ENCODE results near the gene FHOD3.
"Not testable (repeated sequence)": the region's sequence is repeated elsewhere in the genome, so short reads cannot be mapped to it uniquely, and the experiment has no call there.

Gene FHOD3

GRCh38 chr18:36728345-36728744 is 430.8 kb downstream of the FHOD3 start:
- DNase-seq: no peak

DNA sequence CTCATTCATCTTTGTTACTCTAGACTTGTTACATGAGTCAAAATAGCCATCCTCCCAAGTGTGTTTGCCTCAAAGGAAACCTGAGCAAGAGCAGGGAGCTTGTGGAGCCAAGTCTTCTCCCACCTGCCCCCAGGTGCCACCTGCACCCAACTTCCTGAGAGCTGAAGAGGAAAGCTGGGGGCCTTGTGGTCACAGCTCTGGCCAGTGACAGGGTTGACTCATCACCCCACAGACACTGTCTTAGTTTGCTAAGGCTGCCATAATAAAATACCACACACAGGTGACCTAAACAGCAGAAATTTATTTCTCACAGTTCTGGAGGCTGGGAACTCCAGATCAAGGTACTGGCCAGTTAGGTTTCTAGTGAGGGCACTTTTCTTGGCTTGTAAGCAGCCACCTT is 431.7 kb downstream of the FHOD3 start:
- DNase-seq: no peak

GRCh38 chr18:36732264-36732663 is 434.8 kb downstream of the FHOD3 start:
- no peak for DNase-seq

- no peak for DNase-seq
Measured at GRCh38 chr18:36733150-36733549, 435.6 kb downstream of the FHOD3 start.

DNA sequence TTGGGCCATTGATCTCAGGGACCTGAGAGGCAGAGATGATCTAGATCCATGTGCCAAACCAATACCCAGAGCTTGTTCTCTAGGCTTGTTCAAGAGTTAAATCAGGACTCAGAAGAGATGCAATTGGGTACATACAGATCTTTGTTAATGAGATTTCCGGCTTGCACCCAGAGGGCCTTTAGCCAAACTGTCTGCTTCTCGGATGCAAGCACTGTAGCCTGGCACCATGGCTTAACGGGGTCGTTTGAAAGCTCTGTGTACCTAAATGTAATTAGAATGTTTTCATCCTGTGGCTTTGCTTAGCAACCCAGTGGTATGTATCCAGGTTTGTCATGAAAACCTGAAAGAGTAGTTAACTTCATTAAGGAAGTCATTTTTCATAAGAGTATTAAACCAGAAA is 437.1 kb downstream of the FHOD3 start:
- DNase-seq: no peak

- no peak for DNase-seq
Measured at GRCh38 chr18:36735130-36735529, 437.6 kb downstream of the FHOD3 start.

DNA sequence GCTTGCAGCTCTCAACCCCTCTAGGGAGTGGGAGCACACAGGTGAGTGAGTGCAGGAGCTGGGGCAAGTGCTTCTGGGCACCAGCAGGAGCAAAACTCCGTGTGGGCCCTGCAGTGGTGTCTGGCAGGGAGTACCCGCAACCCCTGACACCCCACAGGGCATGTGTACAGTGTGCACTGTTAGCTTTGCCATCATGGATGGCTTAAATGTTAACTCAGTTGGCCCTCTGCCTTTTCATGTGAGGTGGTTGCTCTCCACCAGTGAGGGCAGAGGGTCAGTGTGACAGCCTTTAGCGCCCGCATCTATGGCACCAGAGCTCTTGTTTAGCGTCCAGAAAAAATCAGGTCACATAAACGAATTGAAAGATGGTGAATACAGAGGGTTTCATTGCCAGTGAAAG is 438.6 kb downstream of the FHOD3 start:
- no peak for DNase-seq

- DNase-seq: no peak
Measured at GRCh38 chr18:36737316-36737715, 439.8 kb downstream of the FHOD3 start.

- DNase-seq: no peak
Measured at GRCh38 chr18:36744261-36744876, 446.9 kb downstream of the FHOD3 start.

- DNase-seq: no peak
Measured at GRCh38 chr18:36745219-36745975, 447.9 kb downstream of the FHOD3 start.

DNA sequence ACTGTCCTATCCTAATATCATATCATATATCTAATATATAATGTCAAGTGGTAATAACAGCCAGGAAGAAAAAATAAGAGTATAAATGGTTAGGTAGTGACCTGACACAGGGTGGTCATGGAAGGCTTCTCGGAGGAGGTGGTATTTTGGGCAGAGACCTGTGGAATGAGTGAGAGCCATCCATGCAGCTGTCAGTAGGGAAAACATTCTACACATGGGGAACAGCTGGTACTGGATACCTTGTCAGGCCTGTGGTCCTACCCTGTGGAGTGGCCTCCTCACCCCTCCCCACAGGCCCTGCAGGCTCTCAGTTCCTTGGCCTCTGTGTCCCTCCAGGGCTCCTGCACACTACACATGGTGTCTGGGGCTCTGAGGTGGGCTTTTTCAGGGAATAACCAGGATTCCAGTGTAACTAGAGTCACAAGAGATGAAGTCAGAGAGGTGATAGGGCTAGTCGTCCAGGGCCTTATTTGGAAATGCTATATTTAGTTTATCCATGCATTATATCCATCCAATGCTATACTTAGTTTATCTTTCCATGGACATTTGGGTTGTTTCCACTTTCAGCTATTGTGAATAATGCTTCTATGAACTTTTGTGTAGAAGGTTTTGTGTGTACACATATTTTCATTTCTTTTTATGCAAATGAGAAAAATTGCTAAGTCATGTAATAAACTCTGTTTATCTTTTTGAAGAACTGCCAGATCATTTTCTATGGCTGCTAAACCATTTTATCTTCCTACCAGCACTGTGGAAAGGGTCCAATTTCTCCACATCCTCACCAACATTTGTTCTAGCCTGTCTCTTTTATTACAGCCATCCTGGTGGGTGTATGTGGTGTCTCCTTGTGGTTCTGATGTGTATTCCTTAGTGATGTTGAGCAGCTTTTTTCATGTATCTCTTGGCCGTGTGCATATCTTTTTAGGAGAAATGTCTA is 455.7 kb downstream of the FHOD3 start:
- DNase-seq: no peak

DNA sequence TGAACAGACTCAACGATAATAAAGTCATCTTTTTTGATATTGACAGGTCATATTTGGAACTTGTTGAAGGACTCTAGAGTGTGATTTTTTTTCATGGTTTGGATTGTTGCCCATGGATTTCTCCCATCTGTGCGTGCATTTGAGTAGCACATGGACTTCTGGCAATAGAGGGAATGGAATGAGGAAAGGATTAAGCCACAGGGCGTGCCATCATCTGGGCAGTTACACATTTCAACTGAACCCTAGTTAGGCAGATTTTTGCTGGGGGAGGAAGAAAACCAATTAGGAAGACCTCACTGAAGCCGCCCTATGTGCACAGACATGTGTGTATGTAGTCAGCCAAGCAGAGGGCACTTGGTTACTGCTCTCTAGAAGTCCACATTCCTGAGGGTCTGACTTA is 458.7 kb downstream of the FHOD3 start:
- DNase-seq: no peak

DNA sequence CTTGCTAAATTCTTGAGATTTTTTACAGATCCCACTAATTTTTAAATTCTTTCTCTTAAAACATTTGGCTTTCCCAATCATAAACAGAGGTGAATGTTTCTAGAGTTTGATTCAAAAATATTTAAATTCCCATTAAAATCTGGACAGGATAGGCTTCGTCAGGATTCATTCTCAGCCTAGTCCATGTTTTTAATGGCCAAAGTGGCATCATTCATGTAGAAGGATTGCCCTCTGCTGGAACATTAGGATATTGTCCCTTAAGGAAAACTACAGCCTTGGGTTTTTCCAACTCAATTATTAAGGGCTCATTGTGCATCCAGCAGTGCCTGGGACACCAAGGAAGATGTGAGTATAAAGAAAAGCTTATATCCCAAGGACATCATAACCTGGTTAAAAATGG is 459.6 kb downstream of the FHOD3 start:
- peak in 1 of 2 donors; percentile 29 for DNase-seq

GRCh38 chr18:36757991-36758390 is 460.5 kb downstream of the FHOD3 start:
- no peak for DNase-seq

- no peak for DNase-seq
Measured at GRCh38 chr18:36758623-36759022, 461.1 kb downstream of the FHOD3 start.

DNA sequence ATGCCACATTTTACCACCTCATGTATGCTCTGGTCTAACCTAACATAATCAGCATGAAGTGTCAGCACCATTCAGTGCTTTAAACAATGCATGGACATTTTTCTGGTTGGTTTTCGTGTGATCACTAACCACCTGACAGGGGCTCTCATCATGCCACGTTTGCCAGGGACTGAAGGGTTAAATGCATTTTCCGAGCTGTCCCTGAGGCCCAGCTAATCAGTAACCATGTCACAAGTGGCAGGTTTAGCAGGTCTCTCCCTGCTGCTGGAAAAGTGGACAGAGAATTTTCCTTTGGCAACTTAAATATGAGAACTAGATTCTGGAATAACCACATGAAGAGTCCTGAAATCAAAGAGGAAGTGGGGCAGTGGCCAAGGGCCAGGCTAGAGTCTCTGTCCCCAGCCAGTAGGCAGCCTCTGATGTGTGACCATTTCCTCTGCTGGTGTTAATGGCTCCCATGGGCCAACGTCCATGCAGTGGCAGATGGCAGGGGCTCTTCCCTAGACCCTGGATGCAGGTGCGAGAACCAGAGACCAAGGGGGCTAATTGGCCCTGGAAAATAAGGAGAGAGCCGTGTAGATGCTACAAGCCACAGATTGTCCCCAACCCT is 461.8 kb downstream of the FHOD3 start:
- DNase-seq: no peak

DNA sequence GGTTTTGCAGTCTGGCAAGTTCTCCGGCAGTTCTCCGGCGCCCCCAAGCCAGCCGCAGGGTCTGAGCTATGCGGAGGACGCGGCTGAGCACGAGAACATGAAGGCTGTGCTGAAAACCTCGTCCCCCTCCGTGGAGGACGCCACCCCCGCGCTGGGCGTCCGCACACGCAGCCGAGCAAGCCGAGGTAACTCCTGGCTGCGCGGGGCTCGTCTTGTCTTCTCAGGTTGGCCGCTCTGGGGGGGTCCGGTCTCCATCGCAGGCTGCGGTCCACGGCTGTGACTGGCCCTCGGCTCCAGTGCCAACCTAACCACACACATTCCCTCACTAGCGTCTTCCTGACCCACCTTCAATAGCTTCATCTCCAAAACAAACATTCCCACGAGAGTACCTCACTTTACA is 463.1 kb downstream of the FHOD3 start:
- no peak for DNase-seq

DNA sequence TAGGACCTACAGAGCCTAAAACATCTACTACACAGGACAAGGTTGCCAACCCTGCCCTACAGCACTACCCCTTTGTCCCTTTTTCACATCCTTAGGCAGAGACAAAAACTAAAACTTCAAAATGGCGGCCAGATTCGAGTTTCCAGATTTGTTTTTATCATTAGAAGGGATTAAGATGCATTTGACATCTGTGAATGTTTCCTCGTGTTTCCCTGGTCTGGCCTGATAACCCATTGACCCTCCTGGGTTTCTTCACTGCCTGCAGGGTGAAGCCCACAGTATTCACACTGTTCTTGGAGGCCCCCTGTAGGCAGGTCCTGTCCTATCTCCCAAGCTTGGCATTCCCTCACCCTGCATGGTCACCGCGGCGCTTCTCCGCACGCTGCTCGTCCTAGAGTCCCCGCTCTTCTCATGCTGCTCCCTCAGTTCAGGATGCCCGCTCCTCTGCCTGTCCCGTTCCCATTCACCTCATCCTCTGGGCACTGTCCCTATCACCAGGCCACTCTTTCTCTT is 463.7 kb downstream of the FHOD3 start:
- DNase-seq: no peak

DNA sequence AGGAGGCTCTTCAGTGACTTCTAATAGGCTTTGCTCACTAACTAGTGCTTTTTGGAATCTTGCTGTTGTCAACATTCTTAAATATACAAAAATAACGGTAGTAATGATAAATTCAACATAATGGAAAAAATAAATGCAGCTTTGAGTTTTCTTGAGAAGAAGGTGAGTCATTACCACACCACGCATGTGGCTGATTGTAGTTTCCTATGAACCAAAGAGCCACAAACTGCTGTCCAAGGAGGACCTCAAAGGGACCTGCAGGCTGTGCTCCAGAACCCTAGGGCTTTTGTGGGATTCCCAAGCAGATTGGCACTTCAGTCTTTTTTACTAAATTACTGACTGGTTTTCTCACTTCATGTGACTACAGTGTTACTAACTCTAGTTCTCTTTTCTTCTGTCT is 464.6 kb downstream of the FHOD3 start:
- DNase-seq: no peak

DNA sequence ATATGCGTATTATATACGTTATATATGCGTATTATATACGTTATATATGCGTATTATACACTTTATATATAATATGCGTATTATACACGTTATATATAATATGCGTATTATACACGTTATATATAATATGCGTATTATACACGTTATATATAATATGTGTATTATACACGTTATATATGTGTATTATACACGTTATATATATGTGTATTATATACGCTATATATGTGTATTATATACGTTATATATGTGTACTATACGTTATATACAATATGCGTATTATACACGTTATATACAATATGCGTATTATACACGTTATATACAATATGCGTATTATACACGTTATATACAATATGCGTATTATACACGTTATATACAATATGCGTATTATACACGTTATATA is 465.5 kb downstream of the FHOD3 start:
- DNase-seq: not testable (repeated sequence)

DNA sequence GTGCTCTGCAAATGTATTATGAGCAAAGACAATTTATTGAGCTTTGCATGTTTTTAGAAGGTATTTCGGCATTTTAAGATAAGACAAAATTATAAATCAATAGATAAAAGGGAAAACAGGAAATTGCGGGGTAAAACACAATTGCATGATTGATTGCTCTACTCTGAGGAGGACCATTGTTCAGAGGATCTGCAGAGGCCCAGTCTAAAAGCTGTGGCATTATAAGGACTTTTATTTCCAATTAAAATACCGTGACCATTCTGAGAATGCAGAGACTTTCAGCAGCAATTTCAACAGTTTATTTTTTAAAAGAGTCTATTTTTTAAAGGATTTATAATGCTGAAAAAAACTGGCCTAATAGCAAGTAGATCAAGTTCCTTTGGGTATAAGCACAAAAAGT is 469.3 kb downstream of the FHOD3 start:
- DNase-seq: no peak

- no peak for DNase-seq
Measured at GRCh38 chr18:36769172-36769571, 471.7 kb downstream of the FHOD3 start.
